GM23338 (cell line): Measurements from ENCODE around the gene ARHGAP1. TPM values are rescaled to one million over a fixed set of nuclear protein-coding genes. Genes with fewer than 3 reads are reported as not detected.

ENCODE experiments used
- ATAC-seq: fragments of 200-7000 bp; cut with Tn5 transposase; 3 replicates; pipeline ENCODE4 v1.9.1; 2020
- DNase-seq: peaks from one replicate; pipeline ENCODE4 v3.0.0-alpha.2; 2015; ENCODE audit warnings: low spot score
- H2AFZ ChIP-seq: fragments of 200-600 bp; sonication (generic); 2 replicates; pipeline ENCODE4 v1.8.0; 2016; ENCODE audit warnings: antibody characterized with exemption, mild to moderate bottlenecking, moderate library complexity
- H3F3A ChIP-seq: fragments of 200-600 bp; sonication (generic); replicated peaks from 2 replicates; pipeline ENCODE4 v1.8.0; 2017; ENCODE audit warnings: antibody characterized with exemption, mixed run types, low read depth
- H3K27ac ChIP-seq: fragments of 200-600 bp; sonication (generic); 2 replicates; pipeline ENCODE4 v1.6.1; 2016; ENCODE audit warnings: low read depth
- H3K27me3 ChIP-seq: fragments of 200-600 bp; sonication (generic); 2 replicates; pipeline ENCODE4 v1.8.0; 2016; ENCODE audit warnings: mild to moderate bottlenecking, mixed run types, moderate library complexity; ENCODE audit not compliant: insufficient read depth
- H3K36me3 ChIP-seq: fragments of 200-600 bp; sonication (generic); 2 replicates; pipeline ENCODE4 v1.8.0; 2016; ENCODE audit warnings: mild to moderate bottlenecking; ENCODE audit not compliant: insufficient read depth
- H3K4me1 ChIP-seq: fragments of 200-600 bp; sonication (generic); 2 replicates; pipeline ENCODE4 v1.8.0; 2016; ENCODE audit warnings: mild to moderate bottlenecking, moderate library complexity; ENCODE audit not compliant: insufficient read depth
- H3K4me2 ChIP-seq: fragments of 200-600 bp; sonication (generic); 2 replicates; pipeline ENCODE4 v1.7.1; 2017; ENCODE audit warnings: mixed run types
- H3K4me3 ChIP-seq: fragments of 200-600 bp; sonication (generic); 2 replicates; pipeline ENCODE4 v1.6.1; 2016; ENCODE audit warnings: mixed run types
- H3K79me2 ChIP-seq: fragments of 200-600 bp; sonication (generic); replicated peaks from 2 replicates; pipeline ENCODE4 v1.8.0; 2017; ENCODE audit warnings: mild to moderate bottlenecking; ENCODE audit not compliant: insufficient read depth
- H3K9me2 ChIP-seq: fragments of 200-600 bp; sonication (generic); 2 replicates; pipeline ENCODE4 v1.8.0; 2017; ENCODE audit not compliant: insufficient read depth
- H4K20me1 ChIP-seq: fragments of 200-600 bp; sonication (generic); replicated peaks from 2 replicates; pipeline ENCODE4 v1.8.0; 2017; ENCODE audit warnings: mild to moderate bottlenecking; ENCODE audit not compliant: insufficient read depth
- H3K27ac Mint-ChIP-seq: 2 replicates; pipeline ENCODE4 v1.8.0; 2020; ENCODE audit warnings: inconsistent platforms, mild to moderate bottlenecking, moderate library complexity, mixed read lengths
- H3K27me3 Mint-ChIP-seq: 3 replicates; pipeline ENCODE4 v1.8.0; 2022; ENCODE audit warnings: low read depth, mild to moderate bottlenecking, moderate library complexity, mixed read lengths, inconsistent platforms; ENCODE audit not compliant: insufficient read depth, poor library complexity
- H3K36me3 Mint-ChIP-seq: 3 replicates; pipeline ENCODE4 v1.8.0; 2021; ENCODE audit warnings: low read depth, mild to moderate bottlenecking, inconsistent platforms, moderate library complexity, mixed read lengths
- H3K4me1 Mint-ChIP-seq: 3 replicates; pipeline ENCODE4 v1.8.0; 2020; ENCODE audit warnings: mild to moderate bottlenecking, inconsistent platforms, mixed read lengths
- H3K4me3 Mint-ChIP-seq: 3 replicates; pipeline ENCODE4 v1.8.0; 2021; ENCODE audit warnings: moderate library complexity, mild to moderate bottlenecking, inconsistent platforms, mixed read lengths
- H3K9me3 Mint-ChIP-seq: 3 replicates; pipeline ENCODE4 v1.8.0; 2020; ENCODE audit warnings: moderate library complexity, mild to moderate bottlenecking, inconsistent platforms, mixed read lengths
- CREB1 ChIP-seq: fragments of 250-450 bp; sonication (Bioruptor Pico); IDR thresholded peaks from 2 replicates; pipeline ENCODE4 v1.5.0; 2020; ENCODE audit warnings: low read depth, mild to moderate bottlenecking, moderate library complexity
- CTCF ChIP-seq, 2 experiments: fragments of 200-600 bp in 1 of 2; sonication (generic) in 1 of 2; conservative IDR thresholded peaks; 2 replicates each; pipeline versions ENCODE4 v1.5.1 to v1.6.1; 2016 to 2017; ENCODE audit warnings: antibody characterized with exemption in 2 of 2, low read depth in 2 of 2, mild to moderate bottlenecking in 2 of 2, moderate library complexity in 1 of 2
- EZH2 ChIP-seq: fragments of 200-600 bp; sonication (generic); IDR thresholded peaks from one replicate; pipeline ENCODE4 v1.8.0; 2017; ENCODE audit warnings: antibody characterized with exemption, mild to moderate bottlenecking, low read depth; ENCODE audit not compliant: unreplicated experiment
- EZH2phosphoT487 ChIP-seq: fragments of 200-600 bp; sonication (generic); IDR thresholded peaks from one replicate; pipeline ENCODE4 v1.8.1; 2018; ENCODE audit warnings: antibody characterized with exemption; ENCODE audit not compliant: unreplicated experiment
- JUNB ChIP-seq: IDR thresholded peaks from one replicate; pipeline ENCODE4 v1.6.1; 2016; ENCODE audit warnings: antibody characterized with exemption; ENCODE audit not compliant: unreplicated experiment
- NANOG ChIP-seq: IDR thresholded peaks from 2 replicates; pipeline ENCODE4 v1.6.1; 2016; ENCODE audit warnings: antibody characterized with exemption, borderline replicate concordance
- POLR2AphosphoS5 ChIP-seq: IDR thresholded peaks from 2 replicates; pipeline ENCODE4 v1.6.1; 2016; ENCODE audit warnings: antibody characterized with exemption, low read depth
- REST ChIP-seq: IDR thresholded peaks from one replicate; pipeline ENCODE4 v1.6.1; 2018; ENCODE audit warnings: antibody characterized with exemption; ENCODE audit not compliant: unreplicated experiment
- STAT1 ChIP-seq: IDR thresholded peaks from one replicate; pipeline ENCODE4 v1.6.1; 2016; ENCODE audit warnings: antibody characterized with exemption; ENCODE audit not compliant: unreplicated experiment
- ZNF114 ChIP-seq: fragments of 250-450 bp; sonication (Bioruptor Pico); IDR thresholded peaks from 2 replicates; pipeline ENCODE4 v1.5.0; 2020; ENCODE audit warnings: mild to moderate bottlenecking, moderate library complexity
- ZNF331 ChIP-seq: fragments of 250-450 bp; sonication (Bioruptor Pico); IDR thresholded peaks from 2 replicates; pipeline ENCODE4 v1.5.0; 2020; ENCODE audit warnings: low read depth, mild to moderate bottlenecking, moderate library complexity
- ZNF462 ChIP-seq: fragments of 250-450 bp; sonication (Bioruptor Pico); IDR thresholded peaks from 2 replicates; pipeline ENCODE4 v1.5.0; 2020; ENCODE audit warnings: mild to moderate bottlenecking, moderate library complexity
- polyA plus RNA-seq: library from polyadenylated mRNA; unstranded; fragments of >200 nt; fragmentation: Nextera tagmentation; extraction: Ambion mirVana; gene quantifications from 2 replicates; pipeline ENCODE4 v1.2.1, GENCODE V29; 2016
- total RNA-seq: library from RNA; depleted of rRNA; stranded (reverse); fragments of >200 nt; shearing (Covaris generic); gene quantifications from 2 replicates; pipeline ENCODE4 v1.2.3, GENCODE V29; 2014
- TF ChIP-seq, protein P1 (sequence below): IDR thresholded peaks from 2 replicates; pipeline ENCODE4 v1.6.1; 2016; ENCODE audit warnings: antibody characterized with exemption

The ARHGAP1 gene
- total and polyA plus RNA-seq, 2 experiments from 2014 or later, result 23.4 to 38.1 TPM

- Histone ChIP-seq H3K27me3 (no peaks in the 10 kb centered on the region), H3K4me2 (no peak overlapping the region), H3K36me3 (no peaks in the 10 kb centered on the region; the same call in 1 of the 2 replicates), H2AFZ (no peak overlapping the region), H3K27ac (peak overlapping the region; percentile 1; the same call in 1 of the 2 replicates), H3F3A (no peaks in the 10 kb centered on the region), H3K4me1 (no peaks in the 10 kb centered on the region), H3K4me3 (no peak overlapping the region), H3K9me2 (no peaks in the 10 kb centered on the region), H3K79me2 (no peaks in the 10 kb centered on the region), H4K20me1 (no peaks in the 10 kb centered on the region; the same call in 1 of the 2 replicates)
- TF ChIP-seq REST (no peak), POLR2AphosphoS5 (no peak), ZNF331 (no peak), CREB1 (no peak), ZNF462 (CRISPR knock-in tag) (no peak), ZNF114 (CRISPR knock-in tag) (no peak), CTCF (conservative IDR thresholded peaks at IDR 0.05; ENCODE audit: low read depth in 2 of 2) (no peak), STAT1 (no peak), EZH2 (no peak), JUNB (no peak), NANOG (no peak), EZH2phosphoT487 (no peak)
- TF ChIP-seq, protein P1, sequence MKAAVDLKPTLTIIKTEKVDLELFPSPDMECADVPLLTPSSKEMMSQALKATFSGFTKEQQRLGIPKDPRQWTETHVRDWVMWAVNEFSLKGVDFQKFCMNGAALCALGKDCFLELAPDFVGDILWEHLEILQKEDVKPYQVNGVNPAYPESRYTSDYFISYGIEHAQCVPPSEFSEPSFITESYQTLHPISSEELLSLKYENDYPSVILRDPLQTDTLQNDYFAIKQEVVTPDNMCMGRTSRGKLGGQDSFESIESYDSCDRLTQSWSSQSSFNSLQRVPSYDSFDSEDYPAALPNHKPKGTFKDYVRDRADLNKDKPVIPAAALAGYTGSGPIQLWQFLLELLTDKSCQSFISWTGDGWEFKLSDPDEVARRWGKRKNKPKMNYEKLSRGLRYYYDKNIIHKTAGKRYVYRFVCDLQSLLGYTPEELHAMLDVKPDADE, result no peak
- H3K4me1 Mint-ChIP-seq, result no peaks in the 10 kb centered on the region
- 0 out of 3 replicates have a peak, but pooled peaks cover 8% of the 10 kb centered on the region for H3K36me3 Mint-ChIP-seq
- no peak for ATAC-seq
- no peak overlapping the region for H3K4me3 Mint-ChIP-seq
- H3K27me3 Mint-ChIP-seq, result peaks cover 2% of the 10 kb centered on the region
- no peaks in the 10 kb centered on the region for H3K9me3 Mint-ChIP-seq
- H3K27ac Mint-ChIP-seq, result no peak overlapping the region
- DNase-seq, result no peak
Measured at GRCh38 chr11:46633291-46634217, 66.9 kb downstream of the ARHGAP1 start.
